Fibroblast of peridontal ligament (primary cell): ENCODE measurements around the gene TAS1R3.
"Not testable (repeated sequence)": the region's sequence is repeated elsewhere in the genome, so short reads cannot be mapped to it uniquely, and the experiment has no call there.

ENCODE experiments used
- DNase-seq: peaks from one replicate; pipeline ENCODE4 v3.0.0-alpha.2; 2010; ENCODE audit errors: extremely low read depth

TAS1R3 gene

GRCh38 chr1:1354271-1355247 lies 23.5 kb downstream of the TAS1R3 start:
- no peak for DNase-seq

GRCh38 chr1:1355416-1355815 lies 24.3 kb downstream of the TAS1R3 start:
- DNase-seq, result no peak

GRCh38 chr1:1356166-1356795 lies 25.2 kb downstream of the TAS1R3 start:
- DNase-seq, result no peak

- no peak for DNase-seq
These were observed 25.8 kb downstream of the TAS1R3 start for GRCh38 chr1:1356796-1357401.

GRCh38 chr1:1357871-1358432 lies 26.9 kb downstream of the TAS1R3 start:
- no peak for DNase-seq

- DNase-seq, result peak; percentile 94
These were observed 27.6 kb downstream of the TAS1R3 start, which contains the start of gene MXRA8 for GRCh38 chr1:1358433-1359271. Gene MXRA8, minus strand, starts transcription at chr1:1358555. Its CDS starts 51 bp downstream, at chr1:1358504.

- peak; percentile 97 for DNase-seq
These were observed 28.2 kb downstream of the TAS1R3 start for GRCh38 chr1:1359308-1359663.

GRCh38 chr1:1359664-1360468 lies 28.8 kb downstream of the TAS1R3 start:
- DNase-seq, result peak; percentile 88

GRCh38 chr1:1360506-1361169 lies 29.6 kb downstream of the TAS1R3 start:
- peak; percentile 94 for DNase-seq

GRCh38 chr1:1361233-1361981 lies 30.3 kb downstream of the TAS1R3 start:
- DNase-seq, result no peak

GRCh38 chr1:1361982-1362423 lies 30.9 kb downstream of the TAS1R3 start:
- DNase-seq, result peak; percentile 87

GRCh38 chr1:1364266-1364665 lies 33.2 kb downstream of the TAS1R3 start:
- DNase-seq, result no peak

GRCh38 chr1:1365875-1366698 lies 35.0 kb downstream of the TAS1R3 start:
- no peak for DNase-seq

- no peak for DNase-seq
These were observed 35.6 kb downstream of the TAS1R3 start for GRCh38 chr1:1366699-1367066.

- no peak for DNase-seq
These were observed 36.2 kb downstream of the TAS1R3 start for GRCh38 chr1:1367315-1367714.

- not testable (repeated sequence) for DNase-seq
These were observed 39.0 kb downstream of the TAS1R3 start for GRCh38 chr1:1370094-1370493.

GRCh38 chr1:1370771-1371300 lies 39.8 kb downstream of the TAS1R3 start:
- no peak for DNase-seq

- DNase-seq, result peak; percentile 86
These were observed 40.3 kb downstream of the TAS1R3 start for GRCh38 chr1:1371364-1371745.
